Upper lobe of left lung (tissue), 6 donors: ENCODE data around the gene ANKRD44. TPM values are rescaled to one million over a fixed set of nuclear protein-coding genes. Genes with fewer than 3 reads are reported as not detected.

ENCODE experiments used
- ATAC-seq, 2 donors: fragments of 200-7000 bp; cut with Tn5 transposase; one replicate each; pipeline ENCODE4 v1.9.1; 2022; ENCODE audit warnings: mild to moderate bottlenecking in 2 of 2, moderate library complexity in 2 of 2; ENCODE audit not compliant: low FRiP score in 2 of 2
- DNase-seq, 2 donors: peaks; one replicate each; pipeline ENCODE4 v3.0.0-alpha.2; 2019 to 2020
- H3K27ac ChIP-seq, 4 donors: fragments of 200-600 bp; sonication (generic); one replicate each; pipeline ENCODE4 v1.5.1; 2016 to 2019
- H3K27me3 ChIP-seq, 4 donors: fragments of 200-600 bp; sonication (generic); one replicate each; pipeline ENCODE4 v1.5.1; 2017 to 2019
- H3K36me3 ChIP-seq, 4 donors: fragments of 200-600 bp; sonication (generic); one replicate each; pipeline ENCODE4 v1.5.1; 2016 to 2019
- H3K4me1 ChIP-seq, 4 donors: fragments of 200-600 bp; sonication (generic); one replicate each; pipeline ENCODE4 v1.5.1; 2018 to 2019
- H3K4me3 ChIP-seq, 4 donors: fragments of 200-600 bp; sonication (generic); one replicate each; pipeline ENCODE4 v1.5.1; 2017 to 2019; ENCODE audit warnings: mild to moderate bottlenecking in 2 of 4, moderate library complexity in 1 of 4
- H3K9me3 ChIP-seq, 4 donors: fragments of 200-600 bp; sonication (generic); one replicate each; pipeline ENCODE4 v1.5.1; 2018 to 2019
- CTCF ChIP-seq, 6 experiments: fragments of 450-650 bp in 4 of 6; fragments of 200-600 bp in 2 of 6; sonication (generic) in 2 of 6; IDR thresholded peaks; one replicate each; pipeline ENCODE4 v1.5.1; 2016 to 2019; ENCODE audit warnings: antibody characterized with exemption in 6 of 6
- EP300 ChIP-seq, 4 donors: sonication (generic); formaldehyde crosslinking; IDR thresholded peaks; one replicate each; pipeline ENCODE4 v1.5.1; 2017; ENCODE audit warnings: antibody characterized with exemption in 4 of 4, control low read depth in 2 of 4
- POLR2A ChIP-seq, 4 donors: fragments of 450-650 bp; IDR thresholded peaks; one replicate each; pipeline ENCODE4 v1.5.1; 2016 to 2017; ENCODE audit warnings: antibody characterized with exemption in 4 of 4, mild to moderate bottlenecking in 2 of 4
- POLR2AphosphoS5 ChIP-seq, 2 donors: sonication (generic); formaldehyde crosslinking; IDR thresholded peaks; one replicate each; pipeline ENCODE4 v1.5.1; 2017; ENCODE audit warnings: antibody characterized with exemption in 2 of 2
- WGBS, 2 donors: methylation state at CpG; one replicate each; pipeline ENCODE4 v1.1.5; 2017 to 2018; 5-methylcytosine and 5-hydroxymethylcytosine counted together
- total RNA-seq, 6 donors: library from RNA; depleted of rRNA in 4 of 6; stranded (reverse); fragments of >200 nt in 4 of 6; gene quantifications; one replicate each; pipeline versions ENCODE4 v1.1.0 to v1.2.1, GENCODE V29; 2016 to 2021
- donor health status: DM: no; HTN: no; CAD: no; lungs with moderate emphysema.
- donor health status: DM: no; HTN: yes; CAD: no; lungs with severe emphysema.

Gene ANKRD44
- total RNA-seq, 6 donors from 2014 or later, result 41.0 to 91.1 (median 61.7) TPM

GRCh38 chr2:197280015-197280702, 30.4 kb downstream of the ANKRD44 start:
- no peak overlapping the region for H3K27ac ChIP-seq
- H3K36me3 ChIP-seq, result no peaks in the 10 kb centered on the region
- H3K4me3 ChIP-seq, result no peak overlapping the region
- ATAC-seq, result peak in 1 of 2 donors; percentile 45
- DNase-seq, result no peak
- H3K9me3 ChIP-seq, result no peaks in the 10 kb centered on the region
- TF ChIP-seq CTCF (IDR thresholded peaks at IDR 0.05) (no peak), EP300 (IDR thresholded peaks at IDR 0.05) (no peak), POLR2AphosphoS5 (IDR thresholded peaks at IDR 0.05) (no peak), POLR2A (IDR thresholded peaks at IDR 0.05) (no peak)
- no peaks in the 10 kb centered on the region for H3K27me3 ChIP-seq
- H3K4me1 ChIP-seq, result peaks cover 18 to 45% (median 35%) of the 10 kb centered on the region in 4 donors
- 78 to 81% methylated on average over 13 of the region's 13 CpGs for WGBS, 2 donors

- H3K4me1 ChIP-seq, result peaks cover 18 to 45% (median 34%) of the 10 kb centered on the region in 4 donors
- H3K27me3 ChIP-seq, result no peaks in the 10 kb centered on the region
- WGBS, 2 donors, result 75 to 76% methylated on average over 12 of the region's 12 CpGs
- ATAC-seq (no peak), DNase-seq (no peak)
- no peaks in the 10 kb centered on the region for H3K9me3 ChIP-seq
- H3K36me3 ChIP-seq, result no peaks in the 10 kb centered on the region
- no peak for TF ChIP-seq POLR2A (IDR thresholded peaks at IDR 0.05)
- TF ChIP-seq CTCF (IDR thresholded peaks at IDR 0.05), result no peak
- TF ChIP-seq EP300 (IDR thresholded peaks at IDR 0.05), result no peak
- no peak for TF ChIP-seq POLR2AphosphoS5 (IDR thresholded peaks at IDR 0.05)
- no peak overlapping the region for H3K4me3 ChIP-seq
- no peak overlapping the region for H3K27ac ChIP-seq
Observed at GRCh38 chr2:197278799-197279763, 31.5 kb downstream of the ANKRD44 start.

- peaks cover 27 to 49% (median 40%) of the 10 kb centered on the region in 4 donors for H3K4me1 ChIP-seq
Observed at GRCh38 chr2:197277794-197278193, 32.8 kb downstream of the ANKRD44 start.

GRCh38 chr2:197276156-197276555, 34.4 kb downstream of the ANKRD44 start:
- no peaks in the 10 kb centered on the region for H3K27me3 ChIP-seq
- H3K4me1 ChIP-seq, result peaks cover 27 to 48% (median 36%) of the 10 kb centered on the region in 4 donors
- 92 to 98% methylated on average over 2 of the region's 2 CpGs for WGBS, 2 donors
- no peak overlapping the region for H3K4me3 ChIP-seq
- no peak for DNase-seq
- no peaks in the 10 kb centered on the region for H3K36me3 ChIP-seq
- H3K9me3 ChIP-seq, result no peaks in the 10 kb centered on the region
- TF ChIP-seq POLR2A (IDR thresholded peaks at IDR 0.05) (no peak), CTCF (IDR thresholded peaks at IDR 0.05) (no peak)
- no peak for ATAC-seq
- no peak overlapping the region for H3K27ac ChIP-seq

More at GRCh38 chr2:197277794-197278193, 32.8 kb downstream of the ANKRD44 start:
- no peak for ATAC-seq
- Histone ChIP-seq H3K36me3 (no peaks in the 10 kb centered on the region), H3K27ac (no peak overlapping the region), H3K27me3 (no peaks in the 10 kb centered on the region), H3K9me3 (no peaks in the 10 kb centered on the region), H3K4me3 (no peak overlapping the region)
- no peak for DNase-seq
- no peak for TF ChIP-seq POLR2AphosphoS5 (IDR thresholded peaks at IDR 0.05)
- TF ChIP-seq POLR2A (IDR thresholded peaks at IDR 0.05), result no peak
- TF ChIP-seq EP300 (IDR thresholded peaks at IDR 0.05), result no peak
- no peak for TF ChIP-seq CTCF (IDR thresholded peaks at IDR 0.05)
- WGBS, 2 donors, result 81 to 85% methylated on average over 5 of the region's 5 CpGs
